Pulmonary artery endothelial cell (primary cell): ENCODE measurements around the gene SLC25A46. TPM values are rescaled to one million over a fixed set of nuclear protein-coding genes. Genes with fewer than 3 reads are reported as not detected.
"Not testable (repeated sequence)": the region's sequence is repeated elsewhere in the genome, so short reads cannot be mapped to it uniquely, and the experiment has no call there.

Experiments
- DNase-seq: peaks from one replicate; pipeline ENCODE4 v3.0.0-alpha.2; 2011; ENCODE audit warnings: low read depth, low spot score
- total RNA-seq: library from RNA; depleted of rRNA; stranded (reverse); fragments of >200 nt; gene quantifications from 2 replicates; pipeline ENCODE4 v1.2.3, GENCODE V29; 2014

SLC25A46 gene
- total RNA-seq, 1 donor from 2014 or later: 69.1 TPM

DNA sequence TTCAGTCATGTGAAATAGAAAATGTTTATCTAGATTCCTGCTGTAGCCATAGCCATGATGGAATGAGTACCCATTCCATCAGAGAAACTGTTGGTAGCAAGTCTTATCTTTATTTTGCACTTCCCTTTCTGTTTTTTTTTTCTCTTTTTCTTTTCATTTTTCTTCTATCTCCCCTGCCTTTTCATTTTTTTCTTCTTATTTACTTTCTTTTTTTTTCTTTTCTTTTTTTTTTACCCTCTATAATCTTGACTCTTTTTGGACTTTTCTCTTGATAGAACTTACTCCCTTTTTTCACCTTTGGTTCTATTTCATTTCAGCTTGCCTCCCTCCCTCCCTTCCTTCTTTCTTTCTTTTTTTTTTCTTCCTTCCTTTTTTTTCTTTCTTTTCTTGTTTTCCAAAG is 15.4 kb downstream of the SLC25A46 start:
- DNase-seq: no peak

DNA sequence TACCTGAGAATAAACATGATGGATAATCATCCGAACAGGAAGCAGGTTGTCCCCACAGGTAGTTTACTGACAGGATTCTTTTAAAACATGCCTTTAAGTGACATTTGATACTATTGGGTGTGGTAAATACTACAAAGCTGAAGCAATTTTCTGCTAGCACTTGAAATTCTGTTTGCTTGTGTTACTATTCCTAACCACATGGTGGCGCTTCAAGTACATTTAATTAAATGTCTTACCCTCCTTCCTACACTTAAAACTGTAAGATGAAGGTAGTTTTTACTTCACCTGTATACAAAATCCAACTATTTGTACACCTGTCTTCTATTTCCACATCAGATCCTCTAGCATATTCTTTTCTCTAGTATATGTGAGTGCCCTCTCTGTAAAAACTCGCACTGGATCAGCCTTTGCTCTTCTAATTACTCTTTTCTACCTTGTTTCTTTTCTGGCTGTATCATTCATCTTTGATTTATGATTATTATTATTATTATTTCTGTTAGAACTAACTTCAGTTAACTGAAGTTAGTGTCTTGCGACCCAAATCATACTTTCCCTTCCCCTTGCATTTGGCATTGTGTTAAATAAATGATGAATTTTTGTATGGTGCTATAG is 18.4 kb downstream of the SLC25A46 start:
- no peak for DNase-seq

DNA sequence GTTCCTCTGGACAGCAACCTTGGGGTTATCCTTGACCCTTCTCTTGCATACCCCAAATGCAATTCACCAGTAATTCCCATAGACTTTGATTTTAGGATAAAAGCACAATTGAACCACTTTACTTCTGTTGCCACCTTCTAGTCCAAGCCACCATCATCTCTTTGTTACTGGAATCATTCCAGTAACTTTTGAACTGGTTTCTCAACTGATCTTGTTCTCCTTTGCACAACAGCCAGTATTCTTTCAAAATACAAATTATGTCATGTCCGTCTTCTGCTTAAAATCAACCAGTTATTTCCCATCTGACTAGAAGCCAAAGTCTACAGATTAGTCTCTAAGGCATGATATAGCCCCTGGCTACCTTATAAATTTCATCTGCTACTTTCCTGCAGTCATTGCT is 21.4 kb downstream of the SLC25A46 start:
- DNase-seq: no peak

DNA sequence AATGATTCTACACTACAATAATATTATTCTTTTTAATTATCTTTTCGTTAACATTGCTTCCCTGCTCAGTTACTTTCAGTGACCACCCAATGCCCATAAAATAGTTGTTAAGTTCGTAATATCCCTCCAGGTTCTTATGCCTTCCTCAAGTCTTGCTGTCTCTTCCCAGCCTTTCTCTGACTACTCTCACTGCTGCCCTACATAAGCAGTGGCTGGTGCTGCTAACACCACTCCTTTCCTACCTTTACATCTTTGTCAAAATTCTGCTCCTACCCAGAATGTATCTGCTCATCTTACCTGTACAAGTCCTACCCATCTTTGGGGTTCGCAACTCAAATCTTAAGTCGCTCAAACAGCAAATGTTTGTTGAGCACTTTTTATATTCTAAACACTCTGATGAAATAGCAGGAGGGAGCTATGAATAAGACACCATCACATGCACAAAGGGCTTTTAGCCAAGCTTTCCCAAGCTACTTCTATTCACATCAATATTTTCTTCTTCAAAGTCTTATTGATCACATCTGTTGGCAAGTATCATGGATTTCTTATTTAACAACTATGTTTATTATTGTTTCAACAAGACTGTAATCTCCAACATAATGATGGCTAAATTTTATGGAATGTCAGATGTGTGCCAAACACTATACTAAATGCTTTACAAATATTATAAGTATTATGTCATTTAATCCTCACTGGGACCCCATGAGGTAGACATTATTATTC is 29.5 kb downstream of the SLC25A46 start:
- DNase-seq: no peak

DNA sequence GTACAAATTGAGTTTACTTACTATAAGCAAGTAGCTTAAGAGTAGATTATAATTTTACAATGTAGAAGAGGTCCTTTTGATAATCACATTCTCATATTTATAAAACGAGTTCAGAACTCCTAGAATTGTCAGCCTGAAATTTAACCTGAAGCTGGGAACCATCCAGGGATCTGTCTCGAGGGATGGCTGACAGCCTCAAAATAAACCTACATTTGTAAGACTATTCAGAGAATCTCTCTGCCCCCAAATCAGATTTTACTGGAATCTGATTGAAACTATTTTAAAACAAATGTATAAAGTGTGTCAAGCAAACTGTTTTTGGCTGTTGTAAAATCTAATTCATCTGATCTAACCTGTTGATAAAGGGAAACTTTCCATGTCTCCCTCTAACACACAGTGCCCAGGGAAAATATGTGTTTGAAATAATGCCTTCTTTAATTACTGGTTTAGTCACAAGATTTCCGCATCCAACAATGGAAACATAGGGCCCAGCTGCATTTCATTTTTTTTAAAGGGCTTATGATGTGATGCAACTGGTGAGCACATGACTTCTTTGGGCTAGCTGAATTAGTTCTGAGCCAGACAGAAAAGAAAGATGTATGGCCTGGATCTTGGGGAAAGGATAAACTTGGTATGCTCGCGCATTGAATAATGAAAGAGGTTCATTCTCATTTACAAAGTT is 30.3 kb downstream of the SLC25A46 start:
- no peak for DNase-seq

DNA sequence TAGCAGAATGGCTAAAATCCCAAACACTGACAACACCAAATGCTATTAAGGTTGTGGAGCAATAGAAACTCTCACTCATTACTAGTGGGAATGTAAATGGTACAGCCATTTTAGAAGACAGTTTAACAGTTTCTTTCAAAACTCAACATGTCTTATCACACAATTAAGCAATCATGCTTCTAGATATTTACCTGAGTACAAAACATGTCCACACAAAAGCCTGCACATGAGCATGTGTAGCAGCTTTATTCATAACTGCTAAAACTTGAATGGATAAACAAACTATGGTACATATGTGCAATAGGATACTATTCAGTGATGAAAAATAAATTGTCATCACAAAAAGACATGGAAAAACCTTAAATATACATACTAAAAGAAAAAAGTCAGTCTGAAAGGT is 31.5 kb downstream of the SLC25A46 start:
- DNase-seq: no peak

DNA sequence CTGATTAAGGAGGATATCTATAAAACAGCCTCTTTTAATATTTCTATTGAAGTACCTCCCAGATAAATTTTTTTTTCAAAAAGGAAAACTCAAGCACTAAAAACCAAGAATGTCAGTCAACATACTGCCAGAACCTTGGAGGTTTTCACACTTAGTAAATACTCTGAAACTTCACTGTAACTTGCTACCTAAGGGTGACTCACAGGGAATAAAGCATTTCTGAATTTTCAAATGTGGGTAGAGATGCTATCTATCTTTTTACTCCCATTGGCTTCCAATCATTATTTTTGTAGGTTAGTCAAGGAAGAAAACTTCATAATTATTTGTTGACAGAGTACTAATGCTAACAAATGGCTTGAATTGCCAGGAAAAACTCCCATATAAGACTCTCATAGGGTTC is 46.1 kb downstream of the SLC25A46 start:
- DNase-seq: no peak

DNA sequence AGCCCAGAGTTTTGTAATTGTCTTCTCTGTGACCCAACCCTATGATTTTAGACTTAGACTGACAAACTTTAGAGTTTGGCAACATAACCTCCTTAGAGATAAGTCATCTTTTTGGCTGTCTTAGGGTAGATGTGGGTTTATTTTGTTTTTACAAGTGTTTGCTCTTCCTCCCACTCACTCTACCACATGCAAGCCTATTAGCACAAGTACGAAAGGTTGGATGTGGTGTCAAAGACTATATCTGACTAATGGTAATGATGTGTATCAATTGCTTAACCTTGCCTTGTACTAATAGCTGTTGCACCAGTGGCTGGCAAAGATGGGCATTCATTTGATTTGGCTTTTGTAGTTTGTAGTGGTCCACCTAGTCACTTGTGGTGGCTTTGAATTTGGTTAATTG is 46.5 kb downstream of the SLC25A46 start:
- no peak for DNase-seq

DNA sequence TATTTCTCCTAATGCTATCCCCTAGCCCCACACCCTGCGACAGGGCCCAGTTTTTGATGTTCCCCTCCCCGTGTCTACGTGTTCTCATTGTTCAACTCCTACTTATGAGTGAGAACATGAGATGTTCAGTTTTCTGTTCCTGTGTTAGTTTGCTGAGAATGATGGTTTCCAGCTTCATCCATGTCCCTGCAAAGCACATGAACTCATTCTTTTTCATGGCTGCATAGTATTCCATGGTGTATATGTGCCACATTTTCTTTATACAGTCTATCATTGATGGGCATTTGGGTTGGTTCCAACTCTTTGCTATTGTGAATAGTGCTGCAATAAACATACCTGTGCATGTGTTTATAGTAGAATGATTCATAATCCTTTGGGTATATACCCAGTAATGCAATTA is 49.2 kb downstream of the SLC25A46 start:
- DNase-seq: not testable (repeated sequence)

DNA sequence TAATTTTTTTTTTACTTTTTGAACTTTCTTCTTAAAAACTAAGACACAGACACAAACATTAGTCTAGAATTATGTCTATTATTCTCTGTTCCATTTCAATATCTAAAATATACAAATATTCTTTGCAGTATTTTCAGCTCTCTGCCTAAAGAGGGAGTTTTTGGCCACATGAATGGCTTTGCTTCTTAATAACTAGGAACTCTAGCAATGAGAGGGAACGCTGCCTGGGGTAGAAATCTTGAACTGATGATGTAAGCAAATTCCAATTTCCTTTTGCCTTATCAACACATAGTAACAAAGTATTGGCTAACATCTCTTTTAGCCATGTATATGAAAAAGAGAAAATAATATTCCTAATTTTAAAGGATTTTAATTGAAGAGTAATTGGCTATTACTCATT is 51.9 kb downstream of the SLC25A46 start:
- no peak for DNase-seq

DNA sequence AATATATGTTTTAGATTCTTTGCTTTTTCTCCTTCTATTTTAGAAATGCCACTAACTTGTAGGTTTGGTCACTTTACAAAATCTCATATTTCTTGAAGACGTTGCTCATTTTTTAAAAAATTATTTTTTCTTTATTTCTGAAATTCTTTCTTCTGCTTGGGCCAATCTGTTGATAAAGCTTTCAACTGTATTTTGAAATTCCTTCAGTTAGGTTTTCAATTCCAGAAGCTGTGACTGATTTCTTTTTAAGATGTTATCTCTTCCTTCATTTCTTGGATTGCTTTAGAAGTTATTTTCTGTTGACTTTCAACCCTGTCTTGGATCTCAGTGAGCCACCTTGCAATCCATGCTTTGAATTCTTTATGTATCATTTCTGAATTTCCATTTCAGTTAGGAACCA is 64.2 kb downstream of the SLC25A46 start:
- DNase-seq: no peak

DNA sequence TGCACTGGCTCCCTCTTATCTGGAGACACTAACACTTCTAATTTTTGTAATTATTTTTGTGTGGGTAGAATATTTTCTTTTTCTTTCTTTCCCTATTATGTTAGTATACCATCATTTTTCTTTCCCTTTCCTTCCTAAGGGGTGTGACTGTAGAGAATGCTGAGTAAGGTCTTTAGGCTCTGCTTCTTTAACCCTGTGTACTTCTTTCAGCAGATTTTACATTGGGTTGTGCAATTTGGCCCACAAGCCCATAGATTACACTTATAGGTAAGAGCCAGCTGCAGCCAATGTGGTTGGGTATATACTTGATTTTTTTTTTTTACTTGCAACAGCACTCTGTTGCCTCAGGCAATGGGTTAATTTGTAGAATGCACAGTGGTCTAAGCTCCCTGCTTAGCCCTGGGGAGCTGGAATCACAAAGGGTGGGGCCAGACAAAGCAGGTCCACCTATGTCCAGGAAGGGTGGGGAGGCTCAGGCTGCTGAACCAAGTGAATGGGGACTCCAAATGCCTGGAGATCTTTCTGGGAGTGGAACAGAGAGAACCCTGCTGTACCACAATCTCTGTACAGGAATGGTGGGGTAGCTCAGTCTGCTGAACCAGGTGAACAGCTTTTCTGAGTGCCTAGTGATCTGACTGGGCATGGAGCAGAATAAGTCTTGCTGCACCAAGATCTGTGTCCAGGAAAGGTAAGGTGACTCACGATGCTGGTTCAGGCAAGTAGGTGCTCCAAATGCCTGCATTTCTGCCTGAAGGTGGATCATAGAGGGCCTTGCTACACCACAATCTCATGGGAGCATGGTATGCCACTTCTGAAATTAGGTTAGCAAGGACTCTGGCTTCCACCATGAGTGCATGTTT is 64.9 kb downstream of the SLC25A46 start:
- DNase-seq: no peak

DNA sequence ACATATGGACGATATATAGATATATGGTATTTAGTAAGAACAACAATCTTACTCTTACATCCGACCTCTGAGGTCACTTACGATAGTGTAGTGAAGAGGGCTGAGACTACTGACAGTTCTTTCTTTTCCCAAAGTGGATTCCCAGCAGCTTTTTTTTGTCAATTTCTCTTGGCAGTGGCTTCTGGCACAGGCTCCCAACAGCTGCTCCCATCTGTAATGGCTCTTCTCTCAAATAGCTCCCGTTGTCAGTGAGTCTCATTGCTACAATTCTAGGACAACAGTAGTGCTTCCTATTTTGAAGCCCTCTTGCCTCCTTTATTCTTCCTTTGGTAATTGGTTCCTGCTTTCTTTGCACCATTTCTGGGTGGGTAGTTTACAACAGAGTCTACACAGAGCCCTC is 68.4 kb downstream of the SLC25A46 start:
- no peak for DNase-seq

DNA sequence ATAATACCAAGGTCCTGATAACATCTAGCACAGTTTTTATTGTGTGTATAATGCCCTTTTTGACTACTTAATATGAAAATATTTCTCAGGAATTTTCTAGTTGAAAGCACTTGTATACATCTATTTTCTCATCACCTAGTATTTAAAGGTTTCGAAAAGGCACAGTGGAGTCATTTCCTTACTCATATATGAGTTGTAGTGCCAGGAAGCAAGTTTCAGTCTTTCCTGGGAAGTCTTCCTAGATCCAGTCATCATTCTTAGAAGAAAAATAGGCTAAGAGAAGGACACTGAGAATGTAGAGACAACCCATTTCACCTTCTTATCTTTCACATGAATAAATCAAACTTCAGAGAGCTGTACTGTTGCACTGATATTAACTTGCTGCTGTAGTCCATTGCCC is 70.2 kb downstream of the SLC25A46 start:
- no peak for DNase-seq

Other genes with a start within 250 kb of the SLC25A46 start
- gene TMEM232, start 12.3 kb upstream of the SLC25A46 start, total RNA-seq: 0.39 and 0.46 TPM in 2 replicates